OCI-LY7 (cell line): Measurements from ENCODE around the gene DHRSX. TPM values are rescaled to one million over a fixed set of nuclear protein-coding genes. Genes with fewer than 3 reads are reported as not detected.

ENCODE experiments used
- BruUV-seq: library from RNA; stranded (reverse); fragments of 400-500 nt; replicated peaks from 2 replicates; lab custom pipeline; 2021; lab: Mats Ljungman, UMichigan
- CTCF ChIA-PET: fragments of 300-600 bp; sonication (Branson Sonifier 250); formaldehyde crosslinking; loops from one replicate; lab custom pipeline; 2022; ENCODE audit warnings: antibody characterized with exemption; ENCODE audit not compliant: unreplicated experiment; lab: Charles Lee
- POLR2A ChIA-PET: fragments of 300-600 bp; sonication (Branson Sonifier 250); formaldehyde crosslinking; loops from one replicate; lab custom pipeline; 2022; ENCODE audit warnings: antibody characterized with exemption; lab: Charles Lee
- DNase-seq: peaks from one replicate; pipeline ENCODE4 v3.0.0-alpha.2; 2015; ENCODE audit warnings: low spot score
- H2AFZ ChIP-seq: fragments of 200-600 bp; sonication (generic), shearing (Covaris generic); 2 replicates; pipeline ENCODE4 v1.6.1; 2014; ENCODE audit warnings: mild to moderate bottlenecking, antibody characterized with exemption, low read length, moderate library complexity
- H3K27ac ChIP-seq: fragments of 200-600 bp; sonication (generic); 2 replicates; pipeline ENCODE4 v1.5.1; 2014; ENCODE audit warnings: mixed run types, low read depth, mild to moderate bottlenecking, moderate library complexity, low read length, inconsistent platforms; ENCODE audit not compliant: poor library complexity, severe bottlenecking
- H3K36me3 ChIP-seq: fragments of 200-600 bp; sonication (generic); 2 replicates; pipeline ENCODE4 v1.6.1; 2014; ENCODE audit warnings: mild to moderate bottlenecking, antibody characterized with exemption, low read length, moderate library complexity, mixed read lengths; ENCODE audit not compliant: insufficient read depth
- H3K4me1 ChIP-seq: fragments of 200-600 bp; sonication (generic); 2 replicates; pipeline ENCODE4 v1.5.1; 2014; ENCODE audit warnings: mild to moderate bottlenecking, low read length; ENCODE audit not compliant: insufficient read depth, poor library complexity, severe bottlenecking
- H3K4me2 ChIP-seq: fragments of 200-600 bp; sonication (generic); 2 replicates; pipeline ENCODE4 v1.6.1; 2014; ENCODE audit warnings: mild to moderate bottlenecking, low read length
- H3K4me3 ChIP-seq: fragments of 200-600 bp; sonication (generic); 2 replicates; pipeline ENCODE4 v1.5.1; 2014; ENCODE audit warnings: mild to moderate bottlenecking, low read depth, low read length; ENCODE audit not compliant: poor library complexity, severe bottlenecking
- H3K79me2 ChIP-seq: fragments of 200-600 bp; sonication (generic); 2 replicates; pipeline ENCODE4 v1.6.1; 2016; ENCODE audit warnings: low read depth, mild to moderate bottlenecking, low read length, moderate library complexity, mixed read lengths; ENCODE audit not compliant: insufficient read depth
- H3K9me2 ChIP-seq: fragments of 200-600 bp; sonication (generic); 2 replicates; pipeline ENCODE4 v1.6.1; 2016; ENCODE audit warnings: mild to moderate bottlenecking, low read length, mixed read lengths; ENCODE audit not compliant: insufficient read depth
- H3K9me3 ChIP-seq: fragments of 200-600 bp; sonication (generic); 2 replicates; pipeline ENCODE4 v1.6.1; 2014; ENCODE audit warnings: mild to moderate bottlenecking, mixed run types, low read length, mixed read lengths
- H4K20me1 ChIP-seq: fragments of 200-600 bp; sonication (generic); 2 replicates; pipeline ENCODE4 v1.6.1; 2014; ENCODE audit warnings: mild to moderate bottlenecking, antibody characterized with exemption, low read length, moderate library complexity, mixed read lengths; ENCODE audit not compliant: insufficient read depth
- EZH2phosphoT487 ChIP-seq: fragments of 200-600 bp; sonication (generic); IDR thresholded peaks from 2 replicates; pipeline ENCODE4 v1.6.1; 2018; ENCODE audit warnings: low read depth, borderline replicate concordance, mild to moderate bottlenecking, mixed run types, antibody characterized with exemption, low read length, moderate library complexity, mixed read lengths
- intact Hi-C: fragments of 100-400 bp; cut with micrococcal nuclease; formaldehyde crosslinking; loops from one replicate; pipeline ENCODE4 v1.10.0; 2022; ENCODE audit not compliant: unreplicated experiment
- total RNA-seq, 2 experiments: library from RNA; depleted of rRNA in 1 of 2; stranded (reverse); fragments of >200 nt in 1 of 2; shearing (Covaris generic) in 1 of 2; gene quantifications; 2 replicates each; pipeline ENCODE4 v1.2.3, GENCODE V29; 2014 to 2022
- TF ChIP-seq, protein P1 (sequence below): fragments of 200-600 bp; sonication (generic); conservative IDR thresholded peaks from 2 replicates; pipeline ENCODE4 v1.5.1; 2014; ENCODE audit warnings: mild to moderate bottlenecking, antibody characterized with exemption, low read length, moderate library complexity, mixed read lengths

The DHRSX gene
- total RNA-seq, 2 experiments from 2014 or later: 25.2 to 30.9 TPM

DNA sequence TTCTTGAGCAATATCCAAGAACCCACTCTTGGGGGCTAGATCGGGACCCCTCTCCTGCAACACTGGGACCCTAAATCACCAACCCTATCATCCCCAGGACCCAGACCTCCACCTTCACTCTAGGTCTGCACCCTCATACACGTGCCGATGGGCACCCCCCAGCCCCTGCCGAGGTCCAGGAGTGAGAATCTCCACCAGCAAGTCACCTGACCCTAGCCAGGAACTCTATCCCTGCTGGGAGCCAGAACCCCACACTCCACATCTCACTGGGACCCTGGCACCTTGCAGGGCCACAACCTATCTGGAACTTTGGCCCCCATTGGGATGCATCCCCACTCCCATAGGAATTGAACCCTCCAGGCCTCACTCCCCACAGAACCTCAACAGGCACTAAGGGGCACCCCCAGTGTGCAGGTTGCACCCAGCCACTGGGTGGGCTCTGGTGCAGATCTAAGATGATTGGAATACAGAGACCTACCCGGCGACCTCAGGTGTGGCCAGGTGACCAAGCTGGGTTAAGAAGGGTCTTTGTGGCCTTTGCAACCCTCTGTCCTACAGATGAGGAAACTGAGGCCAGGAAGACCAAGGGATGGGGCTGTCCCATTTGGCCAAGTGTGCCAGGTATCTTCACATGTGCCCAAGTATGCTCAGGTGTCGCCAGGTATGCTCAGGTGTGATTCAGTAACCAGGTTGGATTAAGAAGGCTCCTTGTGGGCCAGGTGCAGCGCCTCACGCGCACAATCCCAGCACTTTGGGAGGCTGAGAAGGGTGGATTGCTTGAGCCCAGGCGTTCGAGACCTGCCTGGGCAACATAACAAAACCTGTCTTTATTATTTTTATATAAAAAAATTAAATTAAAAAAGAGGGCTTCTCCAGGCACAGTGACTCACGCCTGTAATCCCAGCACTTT, 3.1 kb upstream of the DHRSX start:
- H3K9me3 ChIP-seq: no peaks in the 10 kb centered on the region
- peaks cover 8% of the 10 kb centered on the region; the same call in 1 of the 2 replicates for H3K36me3 ChIP-seq
- intact Hi-C loops: no loop called here
- H3K27ac ChIP-seq: no peak overlapping the region
- POLR2A ChIA-PET: no interaction called here
- TF ChIP-seq, protein P1, sequence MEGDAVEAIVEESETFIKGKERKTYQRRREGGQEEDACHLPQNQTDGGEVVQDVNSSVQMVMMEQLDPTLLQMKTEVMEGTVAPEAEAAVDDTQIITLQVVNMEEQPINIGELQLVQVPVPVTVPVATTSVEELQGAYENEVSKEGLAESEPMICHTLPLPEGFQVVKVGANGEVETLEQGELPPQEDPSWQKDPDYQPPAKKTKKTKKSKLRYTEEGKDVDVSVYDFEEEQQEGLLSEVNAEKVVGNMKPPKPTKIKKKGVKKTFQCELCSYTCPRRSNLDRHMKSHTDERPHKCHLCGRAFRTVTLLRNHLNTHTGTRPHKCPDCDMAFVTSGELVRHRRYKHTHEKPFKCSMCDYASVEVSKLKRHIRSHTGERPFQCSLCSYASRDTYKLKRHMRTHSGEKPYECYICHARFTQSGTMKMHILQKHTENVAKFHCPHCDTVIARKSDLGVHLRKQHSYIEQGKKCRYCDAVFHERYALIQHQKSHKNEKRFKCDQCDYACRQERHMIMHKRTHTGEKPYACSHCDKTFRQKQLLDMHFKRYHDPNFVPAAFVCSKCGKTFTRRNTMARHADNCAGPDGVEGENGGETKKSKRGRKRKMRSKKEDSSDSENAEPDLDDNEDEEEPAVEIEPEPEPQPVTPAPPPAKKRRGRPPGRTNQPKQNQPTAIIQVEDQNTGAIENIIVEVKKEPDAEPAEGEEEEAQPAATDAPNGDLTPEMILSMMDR: no peak
- no peak for TF ChIP-seq EZH2phosphoT487
- peaks cover 43% of the 10 kb centered on the region for H3K4me1 ChIP-seq
- BruUV-seq: no TSS peak
- H3K9me2 ChIP-seq: no peaks in the 10 kb centered on the region
- CTCF ChIA-PET: no interaction called here
- H3K4me3 ChIP-seq: no peak overlapping the region
- no peak overlapping the region for H2AFZ ChIP-seq
- peaks cover 15% of the 10 kb centered on the region for H3K79me2 ChIP-seq
- H3K4me2 ChIP-seq: no peak overlapping the region
- DNase-seq: no peak
- H4K20me1 ChIP-seq: no peaks in the 10 kb centered on the region; the same call in 1 of the 2 replicates

DNA sequence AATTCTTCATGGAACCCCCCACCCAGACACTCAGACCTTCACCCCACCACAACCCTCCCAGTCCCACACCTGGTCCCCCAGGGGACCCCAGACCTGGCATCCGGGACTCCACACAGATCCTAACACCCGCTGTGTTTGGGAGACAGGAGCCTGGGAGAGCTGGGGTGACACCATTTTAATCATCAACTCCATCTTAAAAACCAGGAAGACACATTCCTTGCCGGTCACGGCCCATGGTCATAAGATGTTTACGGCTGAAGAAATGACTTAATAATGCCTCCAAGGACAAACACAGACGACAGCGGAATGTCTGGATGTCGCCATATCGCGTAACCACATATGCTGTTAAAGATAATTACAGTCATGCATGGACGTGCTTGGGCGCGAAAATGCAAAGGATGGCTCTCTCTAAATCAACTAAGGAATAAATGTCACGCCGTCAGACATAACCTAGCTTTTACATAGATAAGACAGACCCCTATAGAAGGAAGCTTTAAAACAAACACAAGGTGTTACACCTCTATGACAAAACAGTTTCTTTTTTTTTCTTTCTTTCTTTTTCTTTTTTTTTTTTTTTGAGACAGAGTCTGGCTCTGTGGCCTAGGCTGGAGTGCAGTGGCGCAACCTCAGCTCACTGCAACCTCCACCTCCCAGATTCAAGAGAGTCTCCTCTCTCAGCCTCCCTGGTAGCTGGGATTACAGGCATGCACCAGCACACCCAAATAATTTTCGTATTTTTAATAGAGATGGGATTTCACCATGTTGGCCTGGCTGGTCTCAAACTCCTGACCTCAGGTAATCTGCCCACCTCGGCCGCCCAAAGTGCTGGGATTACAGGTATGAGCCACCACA, 2.1 kb upstream of the DHRSX start:
- Histone ChIP-seq H3K36me3 (peaks cover 17% of the 10 kb centered on the region; the same call in 1 of the 2 replicates), H3K79me2 (peaks cover 24% of the 10 kb centered on the region), H3K4me3 (no peak overlapping the region), H2AFZ (no peak overlapping the region), H3K9me2 (no peaks in the 10 kb centered on the region), H3K27ac (peak overlapping the region; percentile 0), H4K20me1 (peaks cover 9% of the 10 kb centered on the region; the same call in 1 of the 2 replicates), H3K4me1 (peaks cover 50% of the 10 kb centered on the region), H3K4me2 (no peak overlapping the region; the same call in 1 of the 2 replicates), H3K9me3 (no peaks in the 10 kb centered on the region)
- TF ChIP-seq, protein P1: no peak
- TF ChIP-seq EZH2phosphoT487: no peak
- no peak for DNase-seq
- ChIA-PET CTCF (no interaction called here), POLR2A (no interaction called here)
- BruUV-seq: no TSS peak
- intact Hi-C loops: no loop called here
